H1 (cell line): ENCODE results near the gene KLHL18. TPM values are rescaled to one million over a fixed set of nuclear protein-coding genes. Genes with fewer than 3 reads are reported as not detected.

Experiments
- CTCF ChIA-PET: fragments of 300-600 bp; sonication (Branson Sonifier 250); formaldehyde crosslinking; loops from one replicate; lab custom pipeline; 2021; ENCODE audit not compliant: partially characterized antibody; lab: Charles Lee
- POLR2A ChIA-PET: fragments of 300-600 bp; sonication (Branson Sonifier 250); formaldehyde crosslinking; loops from one replicate; lab custom pipeline; 2021; ENCODE audit warnings: inconsistent platforms; ENCODE audit not compliant: partially characterized antibody; lab: Charles Lee
- DNase-seq, 2 experiments: peaks; one replicate each; pipeline versions ENCODE4 v3.0.0 to v3.0.0-alpha.2; 2010 to 2022; ENCODE audit warnings: low spot score in 2 of 2, low read depth in 1 of 2, mixed read lengths in 1 of 2
- FAIRE-seq: peaks from 2 replicates; lab custom pipeline; 2011; peaks lifted over from hg19 to GRCh38; lab: Jason Lieb, UNC
- H2AFZ ChIP-seq: 2 replicates; pipeline ENCODE4 v1.8.1; 2012; ENCODE audit warnings: low read length, inconsistent platforms
- H2AK5ac ChIP-seq: 2 replicates; pipeline ENCODE4 v1.6.1; 2013; ENCODE audit warnings: low read depth, low read length
- H2BK120ac ChIP-seq: replicated peaks from 2 replicates; pipeline ENCODE3; 2013; ENCODE audit warnings: low read depth, low read length, inconsistent platforms
- H2BK12ac ChIP-seq: 2 replicates; pipeline ENCODE4 v1.6.1; 2013; ENCODE audit warnings: low read depth, low read length
- H2BK15ac ChIP-seq: 2 replicates; pipeline ENCODE4 v1.6.1; 2013; ENCODE audit warnings: low read length
- H2BK20ac ChIP-seq: 2 replicates; pipeline ENCODE4 v1.6.1; 2013; ENCODE audit warnings: low read length
- H2BK5ac ChIP-seq: 2 replicates; pipeline ENCODE4 v1.6.1; 2013; ENCODE audit warnings: low read depth, low read length
- H3K14ac ChIP-seq: 2 replicates; pipeline ENCODE4 v1.6.1; 2013; ENCODE audit warnings: inconsistent platforms; ENCODE audit not compliant: insufficient read length
- H3K18ac ChIP-seq: 2 replicates; pipeline ENCODE4 v1.6.1; 2013; ENCODE audit warnings: low read length; ENCODE audit errors: extremely low read depth
- H3K23ac ChIP-seq: 2 replicates; pipeline ENCODE4 v1.6.1; 2013; ENCODE audit warnings: inconsistent platforms; ENCODE audit not compliant: insufficient read length
- H3K23me2 ChIP-seq: 2 replicates; pipeline ENCODE4 v1.6.1; 2013; ENCODE audit warnings: low read depth, low read length
- H3K27ac ChIP-seq: 2 replicates; pipeline ENCODE4 v1.6.1; 2011; ENCODE audit warnings: low read depth, low read length, inconsistent platforms
- H3K27me3 ChIP-seq, 4 experiments: replicated peaks in 1 of 4; 1 replicate in 1 of 4; 2 replicates in 3 of 4; pipeline versions ENCODE4 v1.6.1 to v1.8.1; 2011 to 2013; ENCODE audit warnings: low read length in 3 of 4, mild to moderate bottlenecking in 3 of 4, inconsistent platforms in 2 of 4, mixed read lengths in 2 of 4, moderate library complexity in 1 of 4; ENCODE audit not compliant: control insufficient read depth in 3 of 4, insufficient read depth in 3 of 4; ENCODE audit errors: extremely low read depth in 1 of 4
- H3K36me3 ChIP-seq, 4 experiments: 2 replicates each; pipeline versions ENCODE4 v1.6.1 to v1.8.1; 2011 to 2013; ENCODE audit warnings: mild to moderate bottlenecking in 4 of 4, low read length in 3 of 4, moderate library complexity in 2 of 4, control low read depth in 1 of 4, inconsistent platforms in 1 of 4; ENCODE audit not compliant: insufficient read depth in 4 of 4, control insufficient read depth in 2 of 4
- H3K4ac ChIP-seq: replicated peaks from 2 replicates; pipeline ENCODE3; 2013; ENCODE audit warnings: low read length, low read depth, mixed read lengths, inconsistent platforms; ENCODE audit not compliant: insufficient read length
- H3K4me1 ChIP-seq, 4 experiments: replicated peaks in 1 of 4; 1 replicate in 1 of 4; 2 replicates in 3 of 4; pipeline versions ENCODE4 v1.6.1 to v1.8.1; 2011 to 2013; ENCODE audit warnings: low read length in 3 of 4, inconsistent platforms in 2 of 4, mixed read lengths in 1 of 4; ENCODE audit not compliant: insufficient read depth in 4 of 4, control insufficient read depth in 3 of 4
- H3K4me2 ChIP-seq, 2 experiments: 2 replicates each; pipeline versions ENCODE4 v1.6.1 to v1.8.1; 2011 to 2013; ENCODE audit warnings: low read depth in 2 of 2, low read length in 2 of 2, control low read depth in 1 of 2, inconsistent platforms in 1 of 2, mild to moderate bottlenecking in 1 of 2; ENCODE audit not compliant: insufficient read depth in 1 of 2
- H3K4me3 ChIP-seq, 4 experiments: fragments of 200-600, 300-600 bp in 1 of 4; sonication (generic), shearing (Covaris generic), sonication (Bioruptor Twin) in 1 of 4; 2 replicates each; pipeline versions ENCODE4 v1.5.1 to v1.8.1; 2011 to 2016; ENCODE audit warnings: low read length in 4 of 4, low read depth in 3 of 4, control low read depth in 2 of 4, inconsistent platforms in 2 of 4, mild to moderate bottlenecking in 2 of 4, mixed read lengths in 1 of 4, moderate library complexity in 1 of 4; ENCODE audit not compliant: insufficient read depth in 2 of 4; ENCODE audit errors: extremely low read depth in 1 of 4
- H3K56ac ChIP-seq: replicated peaks from 2 replicates; pipeline ENCODE3; 2013; ENCODE audit warnings: low read depth, mild to moderate bottlenecking, mixed read lengths, low read length, inconsistent platforms; ENCODE audit not compliant: insufficient read length
- H3K79me1 ChIP-seq: 2 replicates; pipeline ENCODE4 v1.6.1; 2013; ENCODE audit warnings: low read depth, low read length, control low read depth
- H3K79me2 ChIP-seq, 2 experiments: 2 replicates each; pipeline versions ENCODE4 v1.6.1 to v1.8.1; 2012 to 2013; ENCODE audit warnings: low read length in 2 of 2, mild to moderate bottlenecking in 2 of 2, inconsistent platforms in 1 of 2; ENCODE audit not compliant: insufficient read depth in 2 of 2, control insufficient read depth in 1 of 2
- H3K9ac ChIP-seq, 4 experiments: replicated peaks in 1 of 4; 1 replicate in 1 of 4; 2 replicates in 3 of 4; pipeline versions ENCODE4 v1.6.1 to v1.8.1; 2011 to 2013; ENCODE audit warnings: low read depth in 3 of 4, low read length in 3 of 4, control low read depth in 2 of 4, mild to moderate bottlenecking in 2 of 4, moderate library complexity in 2 of 4, inconsistent platforms in 1 of 4; ENCODE audit errors: extremely low read depth in 1 of 4
- H3K9me3 ChIP-seq, 2 experiments: 2 replicates each; pipeline versions ENCODE4 v1.6.1 to v1.8.1; 2012 to 2013; ENCODE audit warnings: mild to moderate bottlenecking in 2 of 2, moderate library complexity in 2 of 2, control low read depth in 1 of 2, inconsistent platforms in 1 of 2, low read depth in 1 of 2, low read length in 1 of 2, mixed read lengths in 1 of 2; ENCODE audit not compliant: insufficient read depth in 2 of 2
- H4K20me1 ChIP-seq, 2 experiments: replicated peaks in 1 of 2; 2 replicates each; pipeline versions ENCODE3 to v1.8.1; 2011 to 2013; ENCODE audit warnings: inconsistent platforms in 2 of 2, low read length in 2 of 2, mild to moderate bottlenecking in 1 of 2; ENCODE audit not compliant: insufficient read depth in 2 of 2, control insufficient read depth in 1 of 2
- H4K5ac ChIP-seq: 2 replicates; pipeline ENCODE4 v1.6.1; 2013; ENCODE audit warnings: low read length, low read depth, mixed read lengths, inconsistent platforms; ENCODE audit not compliant: insufficient read length
- H4K8ac ChIP-seq: 2 replicates; pipeline ENCODE4 v1.8.0; 2013; ENCODE audit warnings: mild to moderate bottlenecking, moderate library complexity, low read length, inconsistent platforms; ENCODE audit not compliant: insufficient read depth; ENCODE audit errors: extremely low read depth
- H4K91ac ChIP-seq: replicated peaks from 2 replicates; pipeline ENCODE3; 2013; ENCODE audit warnings: low read length, mixed read lengths, inconsistent platforms; ENCODE audit not compliant: insufficient read length
- TBP ChIP-seq: IDR thresholded peaks from 2 replicates; pipeline ENCODE4 v1.6.1; 2011; ENCODE audit warnings: low read depth, low read length, improper control_type of control experiment
- WGBS, 2 experiments: shearing (Covaris generic) in 1 of 2; methylation state at CpG; one replicate each; pipeline versions ENCODE4 v1.1.6 to v1.1.7; 2013 to 2015; ENCODE audit warnings: low lambda C conversion rate in 2 of 2, mixed read lengths in 2 of 2, inconsistent platforms in 1 of 2, low coverage in 1 of 2, missing lambda C conversion rate in 1 of 2; ENCODE audit not compliant: insufficient replicate concordance in 2 of 2, insufficient coverage in 1 of 2, insufficient read length in 1 of 2; ENCODE audit errors: extremely low coverage in 1 of 2, missing lambda C conversion rate in 1 of 2; 5-methylcytosine and 5-hydroxymethylcytosine counted together
- polyA plus RNA-seq, 7 experiments: library from polyadenylated mRNA; depleted of rRNA in 3 of 7; stranded (reverse) in 5 of 7; unstranded in 2 of 7; fragments of >200 nt in 5 of 7; fragments of 200-250 nt in 2 of 7; gene quantifications; 1 replicate in 5 of 7; 2 replicates in 1 of 7; 4 replicates in 1 of 7; pipeline versions ENCODE4 v1.2.1 to v1.2.3, GENCODE V29; 2011 to 2013; ENCODE audit warnings: missing spikeins in 2 of 7, mixed read lengths in 2 of 7
- total RNA-seq: library from RNA; stranded (reverse); fragmentation: NEBNext Ultra II Directional; extraction: Animal tissue kit (Norgen Biotek cat#: 25700); gene quantifications from 2 replicates; pipeline ENCODE4 v1.2.1, GENCODE V29; 2021

KLHL18 gene
- total and polyA plus RNA-seq, 2 of the 8 experiments (the other 6 are each of a cell fraction or from before 2014, with no cell fraction given), result 19.9 to 31.7 TPM

GRCh38 chr3:47238017-47238416, 44.7 kb upstream of the KLHL18 start:
- TF ChIP-seq TBP, result no peak
- no peak overlapping the region for H3K18ac ChIP-seq
- no peaks in the 10 kb centered on the region for H3K36me3 ChIP-seq
- no peak overlapping the region for H3K27ac ChIP-seq
- no peak overlapping the region for H2BK20ac ChIP-seq
- no peak overlapping the region for H3K4me2 ChIP-seq
- FAIRE-seq (no peak), DNase-seq (no peak)
- no peak overlapping the region for H3K14ac ChIP-seq
- POLR2A ChIA-PET, result no interaction called here
- no peaks in the 10 kb centered on the region for H3K79me1 ChIP-seq
- no peak overlapping the region for H2BK120ac ChIP-seq
- H3K56ac ChIP-seq, result no peak overlapping the region
- H3K23me2 ChIP-seq, result no peaks in the 10 kb centered on the region
- H3K9ac ChIP-seq, result no peak overlapping the region
- H3K79me2 ChIP-seq, result no peaks in the 10 kb centered on the region
- CTCF ChIA-PET, result no interaction called here
- H3K4me1 ChIP-seq, result no peaks in the 10 kb centered on the region; a peak in 1 of 7 replicates
- H4K91ac ChIP-seq, result no peak overlapping the region
- no peak overlapping the region for H2BK5ac ChIP-seq
- H4K8ac ChIP-seq, result no peak overlapping the region
- H4K5ac ChIP-seq, result no peak overlapping the region
- H2AK5ac ChIP-seq, result no peak overlapping the region
- no peaks in the 10 kb centered on the region for H3K9me3 ChIP-seq
- no peak overlapping the region for H3K23ac ChIP-seq
- no peak overlapping the region for H2BK12ac ChIP-seq
- H3K4ac ChIP-seq, result no peak overlapping the region
- WGBS, 2 experiments, result 92% methylated on average over 3 of the region's 3 CpGs; no CpG with 5 or more reads in 1 of the 2 experiments
- H2BK15ac ChIP-seq, result no peak overlapping the region
- H3K4me3 ChIP-seq, result no peak overlapping the region
- no peak overlapping the region for H2AFZ ChIP-seq
- H3K27me3 ChIP-seq, result no peaks in the 10 kb centered on the region
- no peaks in the 10 kb centered on the region for H4K20me1 ChIP-seq
